Measurements from ENCODE around the gene NLK. TPM values are rescaled to one million over a fixed set of nuclear protein-coding genes. Genes with fewer than 3 reads are reported as not detected.
A peak's percentile ranks its signal among the peaks of the same experiment; 100 is the strongest.
"Not testable (repeated sequence)": the region's sequence is repeated elsewhere in the genome, so short reads cannot be mapped to it uniquely, and the experiment has no call there.

NLK gene
- total RNA-seq, 1 experiment from 2014 or later, result 21.8 TPM

- no peaks in the 10 kb centered on the region for H3K27me3 ChIP-seq (replicated peaks)
- no peak overlapping the region for H3K27ac ChIP-seq
- H3K36me3 ChIP-seq, result no peaks in the 10 kb centered on the region
- H3K4me3 ChIP-seq, result no peak overlapping the region
- no peaks in the 10 kb centered on the region for H3K4me1 ChIP-seq (replicated peaks)
- DNase-seq (ENCODE audit: low read depth in 1 of 2, low spot score in 2 of 2), result no peak
- no peaks in the 10 kb centered on the region for H3K9me3 ChIP-seq (replicated peaks)
Observed at GRCh38 chr17:28020515-28020914, 22.0 kb upstream of the NLK start.

DNA sequence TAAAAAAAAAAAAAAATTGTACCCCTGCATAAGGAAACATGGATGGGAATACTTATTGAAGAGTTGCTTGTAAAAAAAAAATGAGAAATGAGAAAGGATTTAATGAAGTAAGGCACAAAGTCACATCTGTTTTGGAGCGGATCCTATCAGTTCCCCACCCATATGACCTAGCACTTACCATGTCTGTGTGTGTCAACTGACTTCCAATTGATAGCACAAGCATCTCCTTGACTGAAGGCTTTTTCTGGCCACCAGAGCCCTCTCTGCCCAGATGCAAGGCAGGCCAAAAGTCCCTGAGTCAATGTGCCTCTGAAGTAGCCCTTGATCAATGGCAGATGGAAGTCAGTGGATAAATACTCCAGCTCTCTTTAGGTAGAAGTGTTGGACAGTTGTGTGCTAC is 13.4 kb upstream of the NLK start:
- Histone ChIP-seq H3K4me3 (no peak overlapping the region), H3K4me1 (replicated peaks) (peaks cover 5% of the 10 kb centered on the region), H3K36me3 (no peaks in the 10 kb centered on the region), H3K27me3 (replicated peaks) (no peaks in the 10 kb centered on the region), H3K9me3 (replicated peaks) (no peaks in the 10 kb centered on the region), H3K27ac (no peak overlapping the region)
- DNase-seq (ENCODE audit: low read depth in 1 of 2, low spot score in 2 of 2), result no peak

- DNase-seq (ENCODE audit: low read depth in 1 of 2, low spot score in 2 of 2), result no peak
- no peak overlapping the region for H3K4me3 ChIP-seq
- H3K36me3 ChIP-seq, result no peaks in the 10 kb centered on the region
- no peaks in the 10 kb centered on the region for H3K9me3 ChIP-seq (replicated peaks)
- no peak overlapping the region for H3K27ac ChIP-seq
- H3K27me3 ChIP-seq (replicated peaks), result no peaks in the 10 kb centered on the region
- peaks cover 12% of the 10 kb centered on the region for H3K4me1 ChIP-seq (replicated peaks)
Observed at GRCh38 chr17:28030386-28030785, 12.1 kb upstream of the NLK start.

GRCh38 chr17:28031174-28031573 is 11.3 kb upstream of the NLK start:
- Histone ChIP-seq H3K27ac (no peak overlapping the region), H3K9me3 (replicated peaks) (no peaks in the 10 kb centered on the region), H3K4me1 (replicated peaks) (peaks cover 12% of the 10 kb centered on the region), H3K4me3 (no peak overlapping the region), H3K36me3 (no peaks in the 10 kb centered on the region), H3K27me3 (replicated peaks) (no peaks in the 10 kb centered on the region)
- DNase-seq (ENCODE audit: low read depth in 1 of 2, low spot score in 2 of 2), result no peak

DNA sequence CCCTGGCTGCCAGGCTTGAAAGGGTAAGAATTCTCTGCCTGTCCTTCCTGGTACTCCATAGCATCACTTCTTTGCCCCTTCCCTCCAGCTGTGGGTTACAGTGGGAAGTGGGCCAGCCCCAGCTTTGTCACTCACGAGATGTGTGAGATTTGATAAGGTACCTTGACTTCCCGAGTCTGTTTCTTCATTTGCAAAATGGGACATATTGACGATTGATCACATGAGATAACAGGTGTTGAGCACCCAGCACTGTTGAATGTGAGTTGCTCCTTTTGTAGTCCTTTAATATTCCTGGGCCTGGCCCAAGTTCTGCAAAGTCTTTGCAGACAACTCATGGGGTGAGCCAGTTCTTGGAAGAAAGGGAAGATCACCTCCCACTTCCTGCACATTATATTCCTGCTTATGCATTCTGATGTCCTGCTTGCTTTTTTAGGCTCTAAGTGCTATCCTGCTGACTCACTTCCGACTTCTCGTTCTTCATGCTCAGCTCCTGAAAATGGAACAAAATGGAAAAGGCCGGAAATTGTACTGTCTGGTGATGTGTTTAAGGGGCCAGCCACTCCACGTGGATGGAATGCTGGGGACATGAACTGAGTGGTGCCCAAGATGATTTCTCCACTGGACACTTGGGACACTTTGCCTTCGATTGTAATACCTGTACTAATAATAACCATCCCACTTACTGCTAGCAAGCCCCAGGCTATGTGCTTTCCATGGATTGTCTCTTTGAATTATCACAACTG is 8.3 kb upstream of the NLK start:
- peak; percentile 53 to 60 for DNase-seq (ENCODE audit: low read depth in 1 of 2, low spot score in 2 of 2)
- no peak overlapping the region for H3K4me3 ChIP-seq

DNA sequence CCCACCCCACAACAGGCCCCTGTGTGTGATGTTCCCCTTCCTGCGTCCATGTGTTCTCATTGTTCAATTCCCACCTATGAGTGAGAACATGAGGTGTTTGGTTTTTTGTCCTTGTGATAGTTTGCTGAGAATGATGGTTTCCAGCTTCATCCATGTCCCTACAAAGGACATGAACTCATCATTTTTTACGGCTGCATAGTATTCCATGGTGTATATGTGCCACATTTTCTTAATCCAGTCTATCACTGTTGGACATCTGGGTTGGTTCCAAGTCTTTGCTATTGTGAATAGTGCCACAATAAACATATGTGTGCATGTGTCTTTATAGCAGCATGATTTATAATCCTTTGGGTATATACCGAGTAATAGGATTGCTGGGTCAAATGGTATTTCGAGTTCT is 7.0 kb upstream of the NLK start:
- H3K4me3 ChIP-seq; DNase-seq (ENCODE audit: low read depth in 1 of 2, low spot score in 2 of 2); H3K27me3 ChIP-seq (replicated peaks); H3K36me3 ChIP-seq; H3K9me3 ChIP-seq (replicated peaks); H3K27ac ChIP-seq: not testable (repeated sequence)
- peaks cover 16% of the 10 kb centered on the region for H3K4me1 ChIP-seq (replicated peaks)

More for the DNA sequence above, 8.3 kb upstream of the NLK start:
- H3K4me1 ChIP-seq (replicated peaks), result peaks cover 16% of the 10 kb centered on the region
- H3K27me3 ChIP-seq (replicated peaks), result no peaks in the 10 kb centered on the region
- H3K36me3 ChIP-seq, result no peaks in the 10 kb centered on the region
- H3K9me3 ChIP-seq (replicated peaks), result no peaks in the 10 kb centered on the region
- peak overlapping the region; percentile 47 for H3K27ac ChIP-seq

- DNase-seq (ENCODE audit: low read depth in 1 of 2, low spot score in 2 of 2); H3K4me3 ChIP-seq; H3K27me3 ChIP-seq (replicated peaks); H3K36me3 ChIP-seq; H3K9me3 ChIP-seq (replicated peaks); H3K27ac ChIP-seq: not testable (repeated sequence)
- peaks cover 20% of the 10 kb centered on the region for H3K4me1 ChIP-seq (replicated peaks)
Observed at GRCh38 chr17:28035884-28036283, 6.6 kb upstream of the NLK start.

DNA sequence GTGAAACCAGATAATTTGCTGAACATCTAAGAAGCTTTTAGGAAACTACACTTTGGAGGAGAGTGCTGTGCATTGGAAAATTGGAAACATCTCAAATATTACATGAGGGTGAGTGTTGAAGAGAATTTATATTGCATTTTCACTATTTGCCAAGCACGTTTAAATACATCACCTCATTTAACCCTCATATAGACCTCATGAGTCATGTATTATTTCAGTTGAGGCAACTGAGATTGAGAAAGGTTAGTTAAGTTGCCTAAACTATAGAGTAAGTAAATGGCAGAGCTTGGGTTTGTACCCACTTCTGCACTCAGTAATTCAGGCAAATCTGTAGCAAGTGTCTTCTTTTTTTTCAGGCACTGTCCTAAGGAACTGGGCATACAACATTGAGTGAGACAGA is 3.7 kb upstream of the NLK start:
- Histone ChIP-seq H3K9me3 (replicated peaks) (no peaks in the 10 kb centered on the region), H3K27me3 (replicated peaks) (no peaks in the 10 kb centered on the region), H3K4me1 (replicated peaks) (peaks cover 33% of the 10 kb centered on the region), H3K36me3 (peaks cover 12% of the 10 kb centered on the region), H3K4me3 (no peak overlapping the region), H3K27ac (no peak overlapping the region)
- no peak for DNase-seq (ENCODE audit: low read depth in 1 of 2, low spot score in 2 of 2)

DNA sequence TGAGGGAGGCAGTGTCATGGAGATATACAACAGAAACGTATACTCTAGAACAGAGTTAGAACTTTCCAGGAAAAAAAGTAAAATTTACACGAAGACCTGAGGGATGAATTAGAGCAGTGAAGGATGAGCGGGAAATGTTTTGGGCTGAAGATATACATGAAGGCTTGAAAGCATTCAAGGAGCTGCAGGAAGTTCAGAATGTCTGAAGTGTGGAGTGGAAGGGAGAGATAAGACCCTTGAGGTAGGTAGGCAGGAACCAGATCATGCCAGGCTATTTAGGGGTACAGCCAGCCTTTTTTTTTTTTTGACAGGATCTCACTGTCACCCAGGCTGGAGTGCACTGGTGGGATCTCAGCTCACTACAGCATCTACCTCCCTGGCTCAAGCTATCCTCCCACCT is 3.2 kb upstream of the NLK start:
- H3K9me3 ChIP-seq (replicated peaks), result no peaks in the 10 kb centered on the region
- H3K27me3 ChIP-seq (replicated peaks), result no peaks in the 10 kb centered on the region
- DNase-seq (ENCODE audit: low read depth in 1 of 2, low spot score in 2 of 2), result no peak
- H3K4me3 ChIP-seq, result no peak overlapping the region
- no peak overlapping the region for H3K27ac ChIP-seq
- peaks cover 16% of the 10 kb centered on the region for H3K36me3 ChIP-seq
- peaks cover 33% of the 10 kb centered on the region for H3K4me1 ChIP-seq (replicated peaks)

DNA sequence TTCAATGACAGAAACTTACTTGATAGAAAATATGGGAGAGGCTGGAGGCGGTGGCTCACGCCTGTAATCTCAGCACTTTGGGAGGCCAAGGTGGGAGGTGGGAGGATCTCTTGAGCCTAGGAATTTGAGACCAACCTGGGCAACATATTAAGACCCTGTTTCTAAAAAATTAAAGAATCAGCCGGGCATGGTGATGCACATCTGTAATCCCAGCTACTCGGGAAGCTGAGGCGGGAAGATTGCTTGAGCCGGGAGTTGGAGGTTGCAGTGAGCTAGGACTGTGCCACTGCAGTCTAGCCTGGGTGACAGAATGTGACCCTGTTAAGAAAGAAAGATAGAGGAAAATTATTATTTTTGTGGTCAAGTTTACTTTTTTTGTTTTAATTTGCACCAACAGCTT is 2.1 kb upstream of the NLK start:
- no peak for DNase-seq (ENCODE audit: low read depth in 1 of 2, low spot score in 2 of 2)
- Histone ChIP-seq H3K36me3 (peaks cover 26% of the 10 kb centered on the region), H3K9me3 (replicated peaks) (no peaks in the 10 kb centered on the region), H3K27ac (no peak overlapping the region), H3K27me3 (replicated peaks) (no peaks in the 10 kb centered on the region), H3K4me1 (replicated peaks) (peaks cover 39% of the 10 kb centered on the region), H3K4me3 (0 out of 2 replicates have a peak overlapping the region, but pooled peaks have one; percentile 18)

DNA sequence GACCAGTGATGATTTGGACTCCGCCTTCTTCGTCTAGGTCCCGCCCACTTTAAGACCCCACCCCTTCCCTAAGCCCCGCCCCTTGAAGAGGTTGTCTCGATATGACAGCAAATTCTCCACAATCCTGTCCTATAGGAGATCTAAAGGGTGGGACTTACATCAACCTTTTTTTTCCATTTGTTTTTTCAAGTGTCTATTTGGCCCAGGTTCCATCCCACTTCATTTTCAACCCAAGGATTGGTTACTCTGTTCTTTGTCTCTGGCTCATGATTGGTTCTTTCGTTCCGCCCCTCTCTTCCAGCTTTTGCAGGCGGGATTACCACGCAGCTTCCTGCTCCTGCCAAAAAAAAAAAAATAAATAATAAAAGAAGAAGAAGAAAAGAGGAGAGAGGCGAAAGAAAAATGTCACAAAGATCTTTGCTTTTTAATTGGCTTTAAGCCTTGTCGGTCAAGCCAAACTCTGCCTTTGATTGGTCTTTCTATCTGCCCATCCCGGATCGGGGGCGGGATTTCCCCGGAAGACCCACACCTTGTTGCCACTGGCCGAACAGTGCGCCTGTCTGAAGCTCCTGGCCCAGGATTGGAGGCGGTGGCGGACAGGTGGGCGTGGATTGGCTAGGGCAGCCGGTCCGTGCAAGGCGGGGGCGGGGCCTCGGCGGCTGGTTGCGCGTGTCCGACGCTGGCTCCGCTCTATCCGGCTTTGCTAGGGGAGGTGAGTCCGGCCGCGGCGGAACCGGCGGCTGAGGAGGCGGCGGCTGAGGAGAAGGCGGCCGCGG is 1.2 kb upstream of the NLK start:
- H3K36me3 ChIP-seq, result peaks cover 29% of the 10 kb centered on the region
- H3K4me3 ChIP-seq, result peak overlapping the region; percentile 62
- peak; percentile 99 to 100 for DNase-seq (ENCODE audit: low read depth in 1 of 2, low spot score in 2 of 2)
- peaks cover 39% of the 10 kb centered on the region for H3K4me1 ChIP-seq (replicated peaks)
- H3K27me3 ChIP-seq (replicated peaks), result no peaks in the 10 kb centered on the region
- peak overlapping the region; percentile 57; the same call in 1 of the 2 replicates for H3K27ac ChIP-seq
- no peaks in the 10 kb centered on the region for H3K9me3 ChIP-seq (replicated peaks)

GRCh38 chr17:28041844-28042656 is 427 bp upstream of the NLK start:
- H3K36me3 ChIP-seq, result peaks cover 29% of the 10 kb centered on the region

GRCh38 chr17:28042721-28043291 is 329 bp downstream of the NLK start:
- no peaks in the 10 kb centered on the region for H3K27me3 ChIP-seq (replicated peaks)
- peaks cover 31% of the 10 kb centered on the region for H3K36me3 ChIP-seq
- no peaks in the 10 kb centered on the region for H3K9me3 ChIP-seq (replicated peaks)
- DNase-seq (ENCODE audit: low read depth in 1 of 2, low spot score in 2 of 2), result no peak
- peaks cover 39% of the 10 kb centered on the region for H3K4me1 ChIP-seq (replicated peaks)
- H3K27ac ChIP-seq, result no peak overlapping the region
- H3K4me3 ChIP-seq, result peak overlapping the region; percentile 62

More at GRCh38 chr17:28041844-28042656, 427 bp upstream of the NLK start:
- peaks cover 39% of the 10 kb centered on the region for H3K4me1 ChIP-seq (replicated peaks)
- no peaks in the 10 kb centered on the region for H3K27me3 ChIP-seq (replicated peaks)
- H3K9me3 ChIP-seq (replicated peaks), result no peaks in the 10 kb centered on the region
- H3K4me3 ChIP-seq, result peak overlapping the region; percentile 62
- peak overlapping the region; percentile 57 for H3K27ac ChIP-seq
- DNase-seq (ENCODE audit: low read depth in 1 of 2, low spot score in 2 of 2), result peak in 1 of 2 experiments; percentile 25
